Immature natural killer cell (primary cell): Measurements from ENCODE around the gene IRX3. TPM values are rescaled to one million over a fixed set of nuclear protein-coding genes. Genes with fewer than 3 reads are reported as not detected.
"Not testable (repeated sequence)": the region's sequence is repeated elsewhere in the genome, so short reads cannot be mapped to it uniquely, and the experiment has no call there.

Experiments used
- DNase-seq, 3 donors: peaks; one replicate each; pipeline ENCODE4 v3.0.0; 2022; ENCODE audit warnings: mixed read lengths in 1 of 3
- H3K27ac Mint-ChIP-seq, 6 donors: one replicate each; pipeline ENCODE4 v1.8.0; 2020; ENCODE audit warnings: mixed read lengths in 6 of 6, mild to moderate bottlenecking in 5 of 6, inconsistent platforms in 4 of 6, moderate library complexity in 3 of 6
- H3K27me3 Mint-ChIP-seq, 3 donors: one replicate each; pipeline ENCODE4 v1.8.0; 2020 to 2021; ENCODE audit warnings: low read depth in 3 of 3, mild to moderate bottlenecking in 3 of 3, mixed read lengths in 3 of 3, moderate library complexity in 3 of 3, inconsistent platforms in 1 of 3
- H3K36me3 Mint-ChIP-seq, 3 donors: one replicate each; pipeline ENCODE4 v1.8.0; 2020; ENCODE audit warnings: mixed read lengths in 3 of 3, inconsistent platforms in 2 of 3, mild to moderate bottlenecking in 2 of 3
- H3K4me1 Mint-ChIP-seq, 2 donors: one replicate each; pipeline ENCODE4 v1.8.0; 2020; ENCODE audit warnings: inconsistent platforms in 2 of 2, mild to moderate bottlenecking in 2 of 2, mixed read lengths in 2 of 2, moderate library complexity in 1 of 2
- H3K4me3 Mint-ChIP-seq, 5 donors: one replicate each; pipeline ENCODE4 v1.8.0; 2020; ENCODE audit warnings: mild to moderate bottlenecking in 5 of 5, mixed read lengths in 5 of 5, inconsistent platforms in 3 of 5, moderate library complexity in 3 of 5
- H3K9me3 Mint-ChIP-seq, 6 donors: one replicate each; pipeline ENCODE4 v1.8.0; 2020; ENCODE audit warnings: mild to moderate bottlenecking in 6 of 6, mixed read lengths in 6 of 6, inconsistent platforms in 4 of 6, moderate library complexity in 3 of 6
- polyA plus RNA-seq, 3 donors: library from polyadenylated mRNA; unstranded; fragments of 300-500 nt; fragmentation: Illumina TruSeq; gene quantifications; one replicate each; pipeline ENCODE4 v1.2.3, GENCODE V29; 2021

IRX3 gene
- polyA plus RNA-seq, 3 donors from 2014 or later: not detected

DNA sequence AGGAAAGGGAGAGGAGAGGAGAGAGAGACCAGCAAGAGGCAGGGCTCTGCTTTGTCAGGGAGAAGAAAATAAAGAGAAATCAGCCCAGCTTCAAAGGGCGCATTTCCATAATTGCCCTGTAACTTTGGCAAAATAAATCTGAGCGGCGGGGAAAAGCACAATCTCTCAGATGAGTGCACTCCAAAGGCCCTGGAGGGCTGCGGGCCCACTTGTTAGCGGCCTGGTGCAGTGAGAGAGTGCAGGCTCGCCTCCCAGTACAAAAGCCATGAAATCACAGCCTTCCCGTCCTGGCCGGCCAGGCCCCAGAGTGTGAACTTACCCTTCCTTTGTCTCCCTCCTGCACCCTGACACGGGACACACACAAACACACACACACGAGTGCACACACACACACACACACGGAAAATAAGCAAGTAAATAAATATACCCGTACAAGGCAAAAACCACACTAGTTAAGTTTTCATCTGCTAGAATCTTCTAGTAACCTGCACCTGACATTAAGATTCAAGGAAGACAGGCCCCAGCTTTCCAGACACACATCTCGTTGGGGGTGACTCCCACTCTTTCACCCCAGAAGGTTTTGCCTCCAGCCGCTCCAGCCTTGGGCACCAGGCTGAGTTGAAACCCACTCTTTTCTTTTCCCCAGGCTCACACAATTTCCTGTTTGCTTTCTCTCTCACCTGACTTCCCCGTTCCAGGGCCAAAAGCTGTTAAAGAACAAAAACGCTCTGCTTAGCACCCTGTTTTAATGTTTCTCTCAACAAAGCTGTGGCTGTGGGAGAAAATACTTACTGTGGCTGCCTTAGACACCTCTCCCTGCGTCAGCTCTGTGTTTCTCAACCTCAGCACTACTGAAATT lies 8.5 kb downstream of the IRX3 start:
- Mint-ChIP-seq H3K4me1 (peaks cover 0 to 1% of the 10 kb centered on the region in 2 donors), H3K27me3 (peaks cover 7 to 31% (median 20%) of the 10 kb centered on the region in 3 donors), H3K36me3 (peaks cover 0 to 4% (median 0%) of the 10 kb centered on the region in 3 donors), H3K27ac (no peak overlapping the region), H3K4me3 (no peak overlapping the region), H3K9me3 (no peaks in the 10 kb centered on the region)
- no peak for DNase-seq

DNA sequence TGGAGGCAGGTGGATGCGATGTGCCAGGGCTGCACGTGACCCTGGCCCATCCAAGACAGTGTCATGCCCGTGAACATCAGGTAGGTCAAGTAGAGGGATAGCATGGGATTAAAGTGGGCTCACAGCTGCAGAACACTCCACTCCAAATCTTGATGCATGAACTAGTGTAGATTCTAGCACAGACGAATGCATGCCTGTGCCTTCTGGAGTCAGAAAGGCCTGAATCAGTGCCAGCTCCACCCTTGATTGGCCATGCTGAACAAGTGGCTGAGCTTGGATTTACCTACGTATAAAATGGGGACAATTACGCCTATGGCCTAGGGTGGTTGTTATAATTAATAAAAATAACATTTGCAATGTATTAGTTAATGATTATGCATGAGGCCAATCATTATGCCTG lies 10.6 kb downstream of the IRX3 start:
- H3K9me3 Mint-ChIP-seq: no peaks in the 10 kb centered on the region
- DNase-seq: no peak

DNA sequence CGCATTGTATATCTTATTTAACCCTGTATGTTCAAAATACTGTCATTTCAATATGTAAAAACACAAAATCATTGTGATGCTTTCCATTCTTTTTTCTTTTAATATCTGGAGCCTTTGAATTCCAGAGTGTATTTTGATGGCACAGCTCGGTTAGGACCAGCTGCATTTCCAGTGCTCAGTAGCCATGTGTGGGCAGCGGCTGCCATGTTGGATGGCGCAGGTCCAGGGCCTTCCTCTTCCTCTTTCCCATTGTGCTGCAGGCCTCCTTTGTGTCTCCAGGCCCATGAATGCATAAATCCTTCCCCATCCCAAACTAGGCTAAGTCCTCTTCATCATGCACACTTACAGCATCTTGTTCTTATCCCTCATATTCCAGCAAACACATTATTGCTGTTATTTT lies 13.0 kb downstream of the IRX3 start:
- H3K27me3 Mint-ChIP-seq: peaks cover 1 to 16% (median 8%) of the 10 kb centered on the region in 3 donors
- H3K27ac Mint-ChIP-seq: no peak overlapping the region
- H3K9me3 Mint-ChIP-seq: no peaks in the 10 kb centered on the region
- no peak overlapping the region for H3K4me3 Mint-ChIP-seq
- H3K4me1 Mint-ChIP-seq: no peaks in the 10 kb centered on the region
- peaks cover 0 to 4% (median 0%) of the 10 kb centered on the region in 3 donors for H3K36me3 Mint-ChIP-seq
- DNase-seq: no peak

More for the DNA sequence above, 10.6 kb downstream of the IRX3 start:
- Mint-ChIP-seq H3K27ac (no peak overlapping the region), H3K36me3 (peaks cover 0 to 4% (median 0%) of the 10 kb centered on the region in 3 donors), H3K4me3 (no peak overlapping the region), H3K4me1 (no peaks in the 10 kb centered on the region), H3K27me3 (peaks cover 1 to 27% (median 13%) of the 10 kb centered on the region in 3 donors)

DNA sequence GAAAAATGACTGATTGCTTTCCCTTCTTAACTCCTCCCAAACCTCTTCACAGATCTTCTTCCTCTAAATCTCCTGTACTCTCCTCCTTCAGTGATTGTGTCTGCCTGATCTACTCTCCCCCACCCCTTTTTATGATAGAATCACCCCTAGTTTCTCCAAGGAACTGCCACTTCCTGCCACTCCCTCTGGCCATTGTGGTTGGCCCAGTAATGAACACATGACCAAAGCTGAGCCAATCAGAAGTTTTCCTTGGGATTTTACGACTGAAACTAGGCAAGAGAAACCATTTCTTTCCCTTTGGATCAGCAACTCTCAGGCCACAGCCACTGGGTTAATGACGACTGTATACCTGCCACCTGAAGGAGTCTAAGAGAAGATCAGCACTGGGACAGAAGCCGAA lies 15.9 kb downstream of the IRX3 start:
- Mint-ChIP-seq H3K4me1 (no peaks in the 10 kb centered on the region), H3K4me3 (no peak overlapping the region), H3K9me3 (no peaks in the 10 kb centered on the region), H3K27me3 (peaks cover 3 to 12% (median 5%) of the 10 kb centered on the region in 3 donors), H3K27ac (no peak overlapping the region), H3K36me3 (no peaks in the 10 kb centered on the region)
- DNase-seq: no peak

DNA sequence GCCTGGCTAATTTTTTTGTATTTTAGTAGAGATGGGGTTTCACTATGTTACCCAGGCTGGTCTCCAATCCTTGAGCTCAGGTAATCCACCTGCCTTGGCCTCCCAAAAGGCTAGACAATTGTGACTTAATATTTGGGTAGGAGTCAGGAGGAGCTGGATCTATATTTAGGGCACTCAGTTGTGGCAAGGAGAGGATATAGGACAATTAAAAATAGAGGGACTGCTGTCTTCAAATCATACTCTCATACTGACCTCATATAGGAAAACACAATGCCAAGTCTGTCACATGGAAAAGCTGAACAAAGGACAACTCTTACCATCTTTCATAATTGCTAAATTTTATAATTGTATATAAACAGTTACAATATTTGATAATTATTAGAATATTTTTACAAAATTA lies 17.1 kb downstream of the IRX3 start:
- no peaks in the 10 kb centered on the region for H3K9me3 Mint-ChIP-seq
- no peak for DNase-seq
- no peaks in the 10 kb centered on the region for H3K4me1 Mint-ChIP-seq
- no peaks in the 10 kb centered on the region for H3K36me3 Mint-ChIP-seq
- peaks cover 3 to 7% (median 4%) of the 10 kb centered on the region in 3 donors for H3K27me3 Mint-ChIP-seq
- H3K27ac Mint-ChIP-seq: no peak overlapping the region
- no peak overlapping the region for H3K4me3 Mint-ChIP-seq

DNA sequence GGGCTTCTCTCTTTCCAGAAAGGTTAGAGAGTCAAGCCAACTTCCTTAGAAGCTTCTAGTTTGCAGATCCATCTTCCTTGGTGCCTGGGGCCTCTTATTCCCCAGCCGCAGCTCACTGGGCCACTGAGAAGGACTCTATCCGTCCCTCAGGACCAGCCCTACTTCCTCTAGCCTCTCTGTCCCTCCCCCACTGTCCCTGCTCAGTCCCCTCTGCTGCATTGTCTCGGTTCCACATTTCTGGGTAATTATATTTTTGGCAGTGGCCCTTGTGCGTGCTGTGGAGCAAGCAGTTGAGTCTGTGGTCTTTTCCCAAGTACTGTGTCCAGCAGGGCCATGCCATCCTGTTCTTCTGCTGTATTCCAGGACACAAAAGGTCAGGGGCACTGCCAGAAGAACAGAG lies 17.8 kb downstream of the IRX3 start:
- Mint-ChIP-seq H3K27me3 (peaks cover 2 to 6% (median 2%) of the 10 kb centered on the region in 3 donors), H3K36me3 (no peaks in the 10 kb centered on the region), H3K4me1 (no peaks in the 10 kb centered on the region), H3K4me3 (no peak overlapping the region), H3K27ac (no peak overlapping the region), H3K9me3 (no peaks in the 10 kb centered on the region)
- no peak for DNase-seq

DNA sequence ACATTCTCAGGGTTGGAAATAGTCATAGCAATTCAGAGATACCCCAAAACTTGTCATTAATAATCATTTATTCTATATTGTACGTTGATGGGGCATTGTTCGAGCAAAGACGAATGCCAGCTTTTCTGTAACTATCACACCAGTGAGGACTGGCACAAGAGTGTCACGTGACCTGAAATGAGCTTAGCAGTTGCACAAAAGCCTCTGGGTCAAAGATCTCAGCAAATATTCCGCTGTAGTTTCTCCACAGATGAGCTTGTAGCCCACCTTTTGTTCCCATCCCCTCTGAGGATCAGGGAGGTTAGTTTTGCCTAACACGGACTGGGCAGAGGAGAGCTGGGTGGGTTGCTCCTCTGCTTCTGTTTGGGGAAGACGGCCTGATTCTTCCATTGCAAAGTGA lies 18.2 kb downstream of the IRX3 start:
- Mint-ChIP-seq H3K36me3 (no peaks in the 10 kb centered on the region), H3K27me3 (peaks cover 2 to 10% (median 2%) of the 10 kb centered on the region in 3 donors), H3K27ac (no peak overlapping the region), H3K9me3 (no peaks in the 10 kb centered on the region), H3K4me1 (no peaks in the 10 kb centered on the region), H3K4me3 (no peak overlapping the region)
- no peak for DNase-seq

DNA sequence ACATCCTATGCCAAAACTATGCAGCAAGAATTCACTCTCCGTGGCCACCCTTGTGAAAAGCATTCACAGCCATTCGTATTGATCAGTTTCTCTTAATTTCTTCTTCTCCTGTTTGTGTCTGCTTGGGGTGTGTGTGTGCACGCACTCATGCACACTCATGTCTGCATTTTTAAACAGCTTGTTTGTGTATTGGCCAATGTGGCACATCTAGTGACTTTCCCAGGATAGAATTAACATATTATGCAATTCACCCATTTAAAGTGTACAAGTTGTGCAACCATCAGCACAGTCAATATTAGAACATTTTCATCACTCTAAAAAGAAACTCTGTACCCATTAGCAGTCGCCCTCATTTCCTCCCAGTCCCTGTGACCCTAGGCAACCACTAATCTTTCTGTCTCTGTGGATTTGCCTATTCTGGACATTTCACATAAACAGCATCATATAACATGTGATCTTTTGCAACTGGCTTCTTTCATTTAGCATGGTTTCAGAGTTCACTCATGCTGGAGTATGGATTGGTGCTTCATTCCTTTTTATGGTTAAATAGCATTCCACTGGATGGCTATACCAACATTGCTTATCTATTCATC lies 20.1 kb downstream of the IRX3 start:
- H3K9me3 Mint-ChIP-seq: no peaks in the 10 kb centered on the region
- no peaks in the 10 kb centered on the region for H3K4me1 Mint-ChIP-seq
- H3K36me3 Mint-ChIP-seq: no peaks in the 10 kb centered on the region
- no peak for DNase-seq
- no peak overlapping the region for H3K4me3 Mint-ChIP-seq
- no peak overlapping the region for H3K27ac Mint-ChIP-seq
- H3K27me3 Mint-ChIP-seq: peaks cover 5 to 10% (median 8%) of the 10 kb centered on the region in 3 donors

DNA sequence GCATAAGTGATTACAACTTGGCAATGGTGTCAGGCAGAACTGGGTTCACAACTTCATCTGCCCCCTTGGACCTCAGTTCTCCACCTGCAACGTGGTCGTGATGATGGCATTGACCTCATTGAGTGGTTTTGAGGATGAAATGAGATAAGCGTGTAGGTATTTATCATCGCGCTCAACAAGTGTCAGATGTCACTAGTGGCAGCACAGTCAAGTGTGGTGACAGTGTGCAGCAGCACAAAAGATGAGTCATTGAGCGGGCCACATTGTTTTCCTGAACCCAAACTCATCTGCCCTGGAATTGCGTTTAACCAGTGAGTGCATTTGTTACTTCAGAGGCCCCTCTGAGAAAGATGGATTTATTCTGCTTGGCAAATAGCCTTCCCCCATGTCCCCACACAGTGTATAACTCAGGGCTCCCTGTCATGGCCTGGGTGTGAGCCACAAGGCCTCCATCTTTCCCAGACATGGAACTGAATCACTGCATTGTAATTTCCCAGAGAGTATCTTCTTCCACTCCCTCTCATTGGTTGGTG lies 20.9 kb downstream of the IRX3 start:
- Mint-ChIP-seq H3K4me3 (no peak overlapping the region), H3K27me3 (peaks cover 5 to 10% (median 6%) of the 10 kb centered on the region in 3 donors), H3K27ac (no peak overlapping the region), H3K36me3 (no peaks in the 10 kb centered on the region), H3K4me1 (no peaks in the 10 kb centered on the region), H3K9me3 (no peaks in the 10 kb centered on the region)
- DNase-seq: no peak

DNA sequence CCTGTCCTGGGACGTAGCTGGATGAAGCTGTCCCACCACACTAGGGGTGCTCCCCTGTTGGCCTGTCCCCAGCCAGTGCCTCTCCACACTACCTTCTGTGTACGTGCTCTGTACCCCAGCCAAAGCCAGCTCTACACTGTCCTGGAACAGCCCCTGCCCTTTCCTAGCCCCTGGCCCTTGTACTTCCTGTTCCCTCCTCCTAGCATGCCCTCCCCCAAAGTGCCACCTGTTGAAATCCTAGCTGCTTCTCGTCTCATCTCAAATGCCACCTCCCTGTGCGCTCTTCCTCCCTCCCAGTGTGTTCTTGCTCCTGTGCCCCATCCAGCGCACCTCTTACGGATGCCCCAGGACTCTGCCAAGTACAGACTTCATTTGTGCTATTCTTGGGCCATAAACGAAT lies 33.5 kb downstream of the IRX3 start:
- no peak for DNase-seq
- Mint-ChIP-seq H3K4me3 (no peak overlapping the region), H3K9me3 (no peaks in the 10 kb centered on the region), H3K27ac (no peak overlapping the region), H3K36me3 (no peaks in the 10 kb centered on the region), H3K27me3 (no peaks in the 10 kb centered on the region), H3K4me1 (no peaks in the 10 kb centered on the region)

DNA sequence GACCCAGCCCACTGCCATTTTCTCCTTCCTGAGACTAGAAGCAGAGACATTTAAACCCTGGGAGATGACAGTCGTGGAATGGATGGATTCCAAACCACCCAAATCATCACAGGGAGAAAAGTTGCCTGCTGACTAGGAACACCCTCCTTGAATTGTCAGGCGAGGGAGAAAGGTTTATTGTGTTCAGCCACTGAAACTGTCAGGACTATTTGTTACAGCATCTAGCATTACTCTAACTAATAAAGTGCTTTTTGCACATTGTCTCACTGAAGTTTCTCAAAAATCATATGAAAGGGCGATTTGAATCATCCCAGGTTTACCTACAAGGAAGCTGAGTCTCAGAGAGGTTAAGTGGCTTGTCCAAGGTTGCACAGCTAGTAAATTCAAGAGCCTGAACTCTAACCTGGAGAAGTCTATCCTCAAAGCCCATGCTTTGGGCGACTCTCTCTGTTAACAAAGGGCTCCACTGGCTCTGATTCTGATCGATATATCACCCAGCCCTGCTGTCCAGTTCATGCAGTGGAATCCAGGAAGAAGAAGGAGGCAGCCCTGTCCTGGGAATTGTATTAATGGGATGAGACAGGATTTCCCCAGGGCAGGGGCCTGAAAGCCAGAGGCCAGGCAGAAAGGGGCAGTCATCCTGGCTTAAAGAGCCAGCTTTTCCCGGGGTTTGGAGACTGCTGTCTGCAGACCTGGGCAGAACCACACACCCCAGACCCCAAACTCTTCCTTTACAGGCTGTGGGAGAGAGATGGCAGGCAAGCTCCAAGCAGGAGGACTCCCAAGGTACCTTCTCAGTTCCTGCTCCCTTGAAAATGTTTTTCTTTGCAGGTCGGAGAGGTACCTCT lies 37.5 kb downstream of the IRX3 start:
- no peak overlapping the region for H3K4me3 Mint-ChIP-seq
- no peak for DNase-seq
- no peaks in the 10 kb centered on the region for H3K36me3 Mint-ChIP-seq
- peaks cover 0 to 6% (median 1%) of the 10 kb centered on the region in 3 donors for H3K27me3 Mint-ChIP-seq
- H3K27ac Mint-ChIP-seq: no peak overlapping the region
- peaks cover 0 to 2% (median 0%) of the 10 kb centered on the region in 6 donors for H3K9me3 Mint-ChIP-seq
- no peaks in the 10 kb centered on the region for H3K4me1 Mint-ChIP-seq

DNA sequence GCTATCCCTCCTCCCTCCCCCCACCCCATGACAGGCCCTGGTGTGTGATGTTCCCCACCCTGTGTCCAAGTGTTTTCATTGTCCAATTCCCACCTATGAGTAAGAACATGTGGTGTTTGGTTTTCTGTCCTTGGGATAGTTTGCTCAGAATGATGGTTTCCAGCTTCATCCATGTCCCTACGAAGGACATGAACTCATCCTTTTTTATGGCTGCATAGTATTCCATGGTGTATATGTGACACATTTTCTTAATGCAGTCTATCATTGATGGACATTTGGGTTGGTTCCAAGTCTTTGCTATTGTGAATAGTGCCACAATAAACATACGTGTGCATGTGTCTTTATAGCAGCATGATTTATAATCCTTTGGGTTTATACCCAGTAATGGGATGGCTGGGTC lies 38.9 kb downstream of the IRX3 start:
- not testable (repeated sequence) for H3K27ac Mint-ChIP-seq, H3K4me1 Mint-ChIP-seq, H3K4me3 Mint-ChIP-seq, H3K36me3 Mint-ChIP-seq, H3K27me3 Mint-ChIP-seq, DNase-seq, H3K9me3 Mint-ChIP-seq

DNA sequence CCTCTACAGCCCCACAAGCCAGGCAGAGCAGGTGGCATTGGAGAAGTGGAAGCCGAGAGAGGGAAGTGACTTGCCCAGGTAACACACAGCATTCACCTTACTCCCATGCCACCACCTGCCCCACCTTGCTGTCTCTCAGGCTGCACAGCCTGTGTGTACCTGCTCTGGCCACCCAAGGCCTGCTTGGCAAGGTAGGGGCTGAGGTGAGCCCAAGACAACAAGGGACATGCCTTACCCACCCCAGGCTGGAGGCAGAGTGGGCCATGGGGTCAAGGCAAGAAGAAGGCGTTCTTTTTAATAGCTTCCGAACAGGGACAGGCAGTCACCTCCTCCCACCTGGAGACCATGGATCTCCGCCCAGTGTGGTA lies 40.1 kb downstream of the IRX3 start:
- H3K27me3 Mint-ChIP-seq: peaks cover 1 to 6% (median 2%) of the 10 kb centered on the region in 3 donors
- H3K4me1 Mint-ChIP-seq: no peaks in the 10 kb centered on the region

More for the DNA sequence above, 40.1 kb downstream of the IRX3 start:
- Mint-ChIP-seq H3K9me3 (peaks cover 0 to 2% (median 0%) of the 10 kb centered on the region in 6 donors), H3K36me3 (no peaks in the 10 kb centered on the region), H3K4me3 (no peak overlapping the region), H3K27ac (no peak overlapping the region)
- DNase-seq: no peak
